Type B pancreatic cell (in vitro differentiated cells): ENCODE data around the gene TRAF2. TPM values are rescaled to one million over a fixed set of nuclear protein-coding genes. Genes with fewer than 3 reads are reported as not detected.
"Not testable (repeated sequence)": the region's sequence is repeated elsewhere in the genome, so short reads cannot be mapped to it uniquely, and the experiment has no call there.

Experiments used
- DNase-seq: peaks from one replicate; pipeline ENCODE4 v3.0.0; 2021; ENCODE audit warnings: mixed read lengths; ENCODE audit not compliant: unreplicated experiment; ENCODE audit errors: extremely low spot score
- H3K27ac Mint-ChIP-seq: 2 replicates; pipeline ENCODE4 v1.8.0; 2021; ENCODE audit warnings: mild to moderate bottlenecking, mixed read lengths
- H3K27me3 Mint-ChIP-seq: 2 replicates; pipeline ENCODE4 v1.8.0; 2021; ENCODE audit warnings: mixed read lengths
- H3K36me3 Mint-ChIP-seq: 2 replicates; pipeline ENCODE4 v1.8.0; 2021; ENCODE audit warnings: mixed read lengths
- H3K4me1 Mint-ChIP-seq: one replicate; pipeline ENCODE4 v1.8.0; 2021; ENCODE audit warnings: mixed read lengths; ENCODE audit not compliant: unreplicated experiment
- H3K4me3 Mint-ChIP-seq: 2 replicates; pipeline ENCODE4 v1.8.0; 2021; ENCODE audit warnings: mild to moderate bottlenecking, mixed read lengths
- H3K9me3 Mint-ChIP-seq: 2 replicates; pipeline ENCODE4 v1.8.0; 2021; ENCODE audit warnings: mixed read lengths
- CTCF ChIP-seq: fragments of 200-600 bp; sonication (generic); conservative IDR thresholded peaks from 2 replicates; pipeline ENCODE4 v1.5.0; 2021; ENCODE audit warnings: antibody characterized with exemption, mild to moderate bottlenecking
- total RNA-seq: library from RNA; stranded (reverse); gene quantifications from 2 replicates; pipeline ENCODE4 v1.2.1, GENCODE V29; 2021; ENCODE audit warnings: low replicate concordance

The TRAF2 gene
- total RNA-seq, 1 donor from 2014 or later: 22.3 TPM

GRCh38 chr9:136840140-136840876, 46.0 kb upstream of the TRAF2 start:
- peak overlapping the region; percentile 48 for H3K4me3 Mint-ChIP-seq
- H3K27me3 Mint-ChIP-seq: no peaks in the 10 kb centered on the region
- no peaks in the 10 kb centered on the region for H3K36me3 Mint-ChIP-seq
- DNase-seq: no peak
- TF ChIP-seq CTCF: no peak
- no peaks in the 10 kb centered on the region for H3K9me3 Mint-ChIP-seq
- peaks cover 6% of the 10 kb centered on the region for H3K4me1 Mint-ChIP-seq
- peak overlapping the region; percentile 52 for H3K27ac Mint-ChIP-seq

GRCh38 chr9:136840877-136841645, 45.3 kb upstream of the TRAF2 start:
- Mint-ChIP-seq H3K9me3 (no peaks in the 10 kb centered on the region), H3K36me3 (no peaks in the 10 kb centered on the region), H3K4me1 (peaks cover 6% of the 10 kb centered on the region), H3K27ac (peak overlapping the region; percentile 75), H3K27me3 (no peaks in the 10 kb centered on the region), H3K4me3 (peak overlapping the region; percentile 25)
- DNase-seq: no peak
- no peak for TF ChIP-seq CTCF

GRCh38 chr9:136841646-136842379, 44.5 kb upstream of the TRAF2 start:
- not testable (repeated sequence) for H3K27me3 Mint-ChIP-seq, H3K4me1 Mint-ChIP-seq, H3K36me3 Mint-ChIP-seq, DNase-seq, H3K9me3 Mint-ChIP-seq
- Mint-ChIP-seq H3K4me3 (peak overlapping the region; percentile 76), H3K27ac (peak overlapping the region; percentile 75)

GRCh38 chr9:136842380-136842948, 43.9 kb upstream of the TRAF2 start, which contains the start of gene AJM1:
Gene AJM1, plus strand, starts transcription at chr9:136842478. Its CDS starts 1,937 bp downstream, at chr9:136844415.
- peak; percentile 96 for TF ChIP-seq CTCF
- peak; percentile 90 for DNase-seq
- Mint-ChIP-seq H3K4me3 (peak within 1 kb of the TSS; percentile 76), H3K27ac (peak within 1 kb of the TSS; percentile 75)
- not testable (repeated sequence) for H3K27me3 Mint-ChIP-seq, H3K36me3 Mint-ChIP-seq, H3K4me1 Mint-ChIP-seq, H3K9me3 Mint-ChIP-seq

DNA sequence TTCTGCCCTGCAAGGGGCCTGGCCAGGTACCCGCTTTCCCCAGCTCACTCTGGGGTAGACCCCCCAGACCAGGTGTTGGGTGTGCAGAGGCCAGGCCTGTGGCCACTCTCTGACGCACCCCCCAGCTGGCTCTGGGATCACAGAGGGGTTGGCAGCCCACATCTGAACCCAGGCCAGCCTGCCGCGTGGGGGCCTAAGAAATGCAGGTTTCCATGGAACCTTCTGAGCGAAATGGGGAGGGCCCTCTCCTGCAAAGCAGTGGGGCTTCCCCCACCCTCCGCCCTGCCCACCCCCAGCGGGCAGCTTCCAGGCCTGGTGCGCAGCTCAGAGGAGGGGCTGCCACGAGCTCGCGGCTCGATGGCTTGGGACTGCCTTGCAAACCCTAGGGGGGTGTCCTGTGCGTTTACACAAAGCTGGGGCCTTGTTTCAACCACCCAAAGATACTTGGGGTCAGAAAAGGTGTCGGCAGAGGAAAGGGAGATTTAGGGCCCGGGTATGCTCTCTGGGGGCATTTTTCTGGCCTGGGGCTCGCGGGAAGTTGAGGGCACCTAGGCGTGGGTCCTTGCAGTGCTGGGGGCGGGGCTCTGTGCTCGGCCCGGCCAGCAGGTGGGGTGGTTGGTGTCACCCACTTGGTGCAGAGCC, 43.0 kb upstream of the TRAF2 start:
- H3K9me3 Mint-ChIP-seq, H3K4me1 Mint-ChIP-seq, H3K27me3 Mint-ChIP-seq, DNase-seq, H3K36me3 Mint-ChIP-seq, H3K27ac Mint-ChIP-seq: not testable (repeated sequence)
- peak overlapping the region; percentile 17 for H3K4me3 Mint-ChIP-seq
